PFSK-1 (cell line): ENCODE measurements around the gene PIK3C2B.

ENCODE experiments used
- FOXP2 ChIP-seq: optimal IDR thresholded peaks from 2 replicates; pipeline ENCODE3; 2011; ENCODE audit warnings: borderline replicate concordance, control low read depth, inconsistent platforms; ENCODE audit not compliant: insufficient read depth; ENCODE audit errors: extremely low read length, extremely low read depth
- POLR2AphosphoS5 ChIP-seq: IDR thresholded peaks from 2 replicates; pipeline ENCODE4 v1.6.1; 2012; ENCODE audit warnings: low read depth, mild to moderate bottlenecking, control low read depth, low read length, moderate library complexity
- REST ChIP-seq, 2 experiments: IDR thresholded peaks; 2 replicates each; pipeline versions ENCODE4 v1.6.1 to v1.8.0; 2011 to 2012; ENCODE audit warnings: low read depth in 2 of 2, low read length in 2 of 2, control low read depth in 1 of 2, inconsistent platforms in 1 of 2, mild to moderate bottlenecking in 1 of 2, moderate library complexity in 1 of 2; ENCODE audit not compliant: insufficient read depth in 1 of 2
- SIN3A ChIP-seq: IDR thresholded peaks from 2 replicates; pipeline ENCODE4 v1.6.1; 2012; ENCODE audit warnings: mild to moderate bottlenecking, low read length, moderate library complexity, borderline replicate concordance; ENCODE audit not compliant: insufficient read depth
- TAF1 ChIP-seq: IDR thresholded peaks from 2 replicates; pipeline ENCODE4 v1.6.1; 2012; ENCODE audit warnings: low read length, control low read depth, borderline replicate concordance; ENCODE audit not compliant: insufficient read depth

GRCh38 chr1:204459706-204460105, 34.9 kb downstream of the PIK3C2B start:
- no peak for TF ChIP-seq REST (IDR thresholded peaks at IDR 0.05; ENCODE audit: insufficient read depth in 1 of 2, low read depth in 2 of 2, low read length in 2 of 2)
- no peak for TF ChIP-seq TAF1
- no peak for TF ChIP-seq SIN3A
- TF ChIP-seq POLR2AphosphoS5, result no peak
- no peak for TF ChIP-seq FOXP2
